GM12892 (cell line): ENCODE data around the gene SKIC3.

Experiments used
- POLR2A ChIP-seq: IDR thresholded peaks from 2 replicates; pipeline ENCODE4 v1.6.1; 2011; ENCODE audit warnings: low read depth, low read length, control low read depth
- POLR2AphosphoS5 ChIP-seq: IDR thresholded peaks from 2 replicates; pipeline ENCODE4 v1.6.1; 2011; ENCODE audit warnings: low read depth, low read length, control low read depth
- TAF1 ChIP-seq: IDR thresholded peaks from 2 replicates; pipeline ENCODE4 v1.6.1; 2011; ENCODE audit warnings: low read depth, mild to moderate bottlenecking, control low read depth, low read length, borderline replicate concordance

DNA sequence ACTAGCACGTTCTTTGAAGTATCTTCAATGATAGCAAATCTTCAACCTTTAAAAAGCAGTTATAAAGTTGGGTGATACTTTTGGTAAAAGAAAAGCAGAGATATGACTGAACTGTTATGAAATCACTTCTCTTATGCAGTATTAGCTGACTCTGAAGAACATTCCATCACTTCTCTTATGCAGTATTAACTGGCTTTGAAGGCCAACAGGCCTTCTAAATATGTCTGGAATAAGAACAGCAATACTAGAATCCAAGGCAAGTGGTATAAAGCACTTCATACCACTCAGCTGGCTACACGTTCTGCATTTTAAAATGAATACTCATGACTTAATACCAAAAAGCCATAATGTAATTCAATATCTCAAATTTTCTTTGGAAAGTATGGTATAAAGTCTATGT, 17.3 kb downstream of the SKIC3 start:
- TF ChIP-seq POLR2A = no peak
- TF ChIP-seq TAF1 = no peak
- no peak for TF ChIP-seq POLR2AphosphoS5
